Muscle layer of colon (tissue), 2 donors: Measurements from ENCODE around the gene ADAMTS2.

ENCODE experiments used
- H3K27ac ChIP-seq: one replicate; pipeline ENCODE4 v1.7.0; 2013; ENCODE audit warnings: low read depth, mild to moderate bottlenecking, low read length, moderate library complexity
- H3K27me3 ChIP-seq, 2 donors: one replicate each; pipeline ENCODE4 v1.7.0; 2013; ENCODE audit warnings: low read length in 2 of 2, mild to moderate bottlenecking in 2 of 2; ENCODE audit not compliant: insufficient read depth in 2 of 2, control insufficient read depth in 1 of 2
- H3K36me3 ChIP-seq: one replicate; pipeline ENCODE4 v1.7.0; 2013; ENCODE audit warnings: mild to moderate bottlenecking, low read length; ENCODE audit not compliant: insufficient read depth
- H3K4me1 ChIP-seq: one replicate; pipeline ENCODE4 v1.7.0; 2013; ENCODE audit warnings: mild to moderate bottlenecking, low read length; ENCODE audit not compliant: insufficient read depth
- H3K4me3 ChIP-seq, 2 donors: one replicate each; pipeline ENCODE4 v1.7.0; 2013; ENCODE audit warnings: low read length in 2 of 2, low read depth in 1 of 2, mild to moderate bottlenecking in 1 of 2, moderate library complexity in 1 of 2
- H3K9ac ChIP-seq: one replicate; pipeline ENCODE4 v1.7.0; 2013; ENCODE audit warnings: low read length
- H3K9me3 ChIP-seq: one replicate; pipeline ENCODE4 v1.7.0; 2013; ENCODE audit warnings: mild to moderate bottlenecking, low read length
- donor health status: abdominal sarcoma.
- donor health status: Adenocarcinoma of cecum.

The ADAMTS2 gene

DNA sequence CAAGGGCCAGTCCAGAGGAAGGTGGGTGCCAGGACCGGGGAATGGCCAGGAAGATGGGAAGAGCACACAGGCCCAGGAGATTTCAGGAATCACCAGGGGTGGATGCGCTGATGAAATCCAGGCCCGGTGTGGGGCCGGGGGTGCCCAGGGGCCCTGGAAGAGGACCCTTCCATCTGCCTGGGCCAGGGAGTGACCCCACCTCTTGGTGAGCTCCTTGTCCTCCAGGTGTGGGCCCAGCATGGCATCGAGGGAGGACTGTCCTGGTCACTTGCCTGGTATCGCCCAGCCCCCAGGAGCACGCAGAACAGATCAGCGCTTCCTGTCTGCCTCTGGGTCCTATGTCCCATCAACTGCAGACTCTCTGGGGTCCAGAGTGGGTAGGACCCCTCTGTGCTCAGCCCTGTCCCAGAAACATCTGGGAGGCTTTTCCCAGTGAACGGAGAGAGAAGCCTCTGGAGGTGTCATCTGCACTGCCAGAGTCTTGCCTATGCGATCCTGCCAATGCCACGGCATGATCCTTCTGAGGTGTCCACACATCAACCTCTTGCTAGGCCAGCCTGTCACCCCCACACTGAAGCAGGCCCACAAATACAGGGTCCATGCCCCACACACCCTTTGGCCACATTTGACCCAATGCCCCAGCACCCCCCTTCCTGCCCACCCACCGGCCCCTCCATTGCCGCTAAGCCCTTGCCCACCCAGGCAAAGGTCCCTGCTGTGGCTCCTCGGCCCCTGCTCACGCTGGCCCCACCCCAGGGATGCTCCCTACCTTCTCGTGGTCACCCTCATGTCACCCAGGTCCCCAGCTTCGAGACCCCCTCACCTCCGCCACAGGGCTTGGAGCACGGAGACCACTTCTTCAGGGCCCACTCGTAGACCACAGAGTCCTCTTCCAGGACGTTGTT lies 217.9 kb downstream of the ADAMTS2 start:
- Histone ChIP-seq H3K9ac (no peak overlapping the region), H3K27ac (no peak overlapping the region), H3K9me3 (no peaks in the 10 kb centered on the region), H3K27me3 (no peaks in the 10 kb centered on the region), H3K4me1 (no peaks in the 10 kb centered on the region), H3K4me3 (no peak overlapping the region), H3K36me3 (no peaks in the 10 kb centered on the region)

- Histone ChIP-seq H3K9me3 (no peaks in the 10 kb centered on the region), H3K36me3 (no peaks in the 10 kb centered on the region), H3K27ac (no peak overlapping the region), H3K4me1 (no peaks in the 10 kb centered on the region), H3K9ac (no peak overlapping the region), H3K27me3 (no peaks in the 10 kb centered on the region), H3K4me3 (no peak overlapping the region)
Measured at GRCh38 chr5:179126506-179126991, 218.7 kb downstream of the ADAMTS2 start.

- no peak overlapping the region for H3K27ac ChIP-seq
- no peaks in the 10 kb centered on the region for H3K4me1 ChIP-seq
- no peak overlapping the region for H3K9ac ChIP-seq
- H3K4me3 ChIP-seq, result no peak overlapping the region
- H3K9me3 ChIP-seq, result no peaks in the 10 kb centered on the region
- H3K27me3 ChIP-seq, result no peaks in the 10 kb centered on the region
- H3K36me3 ChIP-seq, result no peaks in the 10 kb centered on the region
Measured at GRCh38 chr5:179125789-179126505, 219.3 kb downstream of the ADAMTS2 start.

- no peak overlapping the region for H3K4me3 ChIP-seq
- no peaks in the 10 kb centered on the region for H3K4me1 ChIP-seq
- no peak overlapping the region for H3K9ac ChIP-seq
- H3K27ac ChIP-seq, result no peak overlapping the region
- H3K27me3 ChIP-seq, result no peaks in the 10 kb centered on the region
- H3K9me3 ChIP-seq, result no peaks in the 10 kb centered on the region
- no peaks in the 10 kb centered on the region for H3K36me3 ChIP-seq
Measured at GRCh38 chr5:179124853-179125788, 220.1 kb downstream of the ADAMTS2 start.

- H3K36me3 ChIP-seq, result no peaks in the 10 kb centered on the region
- no peak overlapping the region for H3K27ac ChIP-seq
- H3K9me3 ChIP-seq, result no peaks in the 10 kb centered on the region
Measured at GRCh38 chr5:179124273-179124852, 220.9 kb downstream of the ADAMTS2 start.

GRCh38 chr5:179123491-179124272 lies 221.6 kb downstream of the ADAMTS2 start:
- Histone ChIP-seq H3K4me3 (no peak overlapping the region), H3K9me3 (no peaks in the 10 kb centered on the region), H3K27me3 (no peaks in the 10 kb centered on the region), H3K4me1 (no peaks in the 10 kb centered on the region), H3K9ac (no peak overlapping the region), H3K36me3 (no peaks in the 10 kb centered on the region), H3K27ac (no peak overlapping the region)

More at GRCh38 chr5:179124273-179124852, 220.9 kb downstream of the ADAMTS2 start:
- H3K4me3 ChIP-seq, result no peak overlapping the region
- no peaks in the 10 kb centered on the region for H3K4me1 ChIP-seq
- H3K9ac ChIP-seq, result no peak overlapping the region
- H3K27me3 ChIP-seq, result no peaks in the 10 kb centered on the region

DNA sequence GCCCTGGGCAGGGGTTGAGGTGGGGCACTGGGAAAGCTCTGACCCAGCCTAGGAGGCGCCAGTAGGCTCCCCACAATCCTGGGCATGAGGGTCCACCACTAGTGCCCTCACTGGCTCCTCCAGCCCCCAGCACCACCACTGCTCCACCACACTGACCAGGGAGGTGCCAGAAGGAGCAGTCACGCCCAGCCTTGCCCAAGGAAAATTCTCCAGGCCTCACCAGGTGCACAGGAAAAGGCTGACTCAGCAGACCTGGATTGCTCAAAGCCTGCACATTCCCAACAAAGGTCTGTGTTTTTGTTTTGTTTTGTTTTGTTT lies 222.2 kb downstream of the ADAMTS2 start:
- H3K4me3 ChIP-seq, result no peak overlapping the region
- no peaks in the 10 kb centered on the region for H3K27me3 ChIP-seq
- H3K27ac ChIP-seq, result no peak overlapping the region
- H3K9me3 ChIP-seq, result no peaks in the 10 kb centered on the region
- no peaks in the 10 kb centered on the region for H3K4me1 ChIP-seq
- H3K36me3 ChIP-seq, result no peaks in the 10 kb centered on the region
- no peak overlapping the region for H3K9ac ChIP-seq

DNA sequence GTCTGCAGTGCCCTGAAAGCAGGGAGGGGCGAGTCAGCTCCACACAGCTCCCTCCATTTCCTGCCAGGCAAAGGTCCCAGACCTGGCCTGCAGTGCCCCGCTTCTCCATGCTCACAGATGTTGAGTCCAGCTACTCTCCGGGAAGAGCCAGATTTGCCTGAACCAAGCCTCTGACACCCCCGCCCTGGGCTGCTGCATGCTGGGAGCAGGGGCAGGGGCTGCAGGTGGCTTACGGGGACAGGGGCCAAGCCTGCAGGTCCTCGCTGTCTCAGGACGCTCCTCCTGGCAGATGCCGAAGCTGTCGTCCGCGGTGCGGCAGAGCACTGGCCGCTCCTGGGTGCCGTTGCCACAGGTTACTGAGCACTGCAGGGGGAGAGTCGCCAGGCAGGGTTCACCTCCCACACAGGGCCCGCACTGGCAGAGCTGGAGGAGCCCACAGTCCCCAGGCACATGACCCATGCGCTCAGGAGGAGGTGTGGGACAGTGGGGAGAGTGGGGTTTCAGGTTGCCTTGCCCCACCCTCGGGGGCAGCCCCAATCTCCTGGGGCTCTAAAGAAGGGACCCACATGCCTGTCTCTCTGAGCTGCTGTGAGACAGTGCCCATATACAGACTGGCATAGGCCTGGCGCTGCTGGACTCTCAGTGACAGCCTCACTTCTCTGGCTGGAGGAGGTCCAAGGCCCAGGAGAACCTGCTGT lies 222.7 kb downstream of the ADAMTS2 start:
- H3K27me3 ChIP-seq, result no peaks in the 10 kb centered on the region
- H3K9ac ChIP-seq, result no peak overlapping the region
- H3K36me3 ChIP-seq, result no peaks in the 10 kb centered on the region
- H3K9me3 ChIP-seq, result no peaks in the 10 kb centered on the region
- no peak overlapping the region for H3K4me3 ChIP-seq
- H3K27ac ChIP-seq, result no peak overlapping the region
- no peaks in the 10 kb centered on the region for H3K4me1 ChIP-seq

DNA sequence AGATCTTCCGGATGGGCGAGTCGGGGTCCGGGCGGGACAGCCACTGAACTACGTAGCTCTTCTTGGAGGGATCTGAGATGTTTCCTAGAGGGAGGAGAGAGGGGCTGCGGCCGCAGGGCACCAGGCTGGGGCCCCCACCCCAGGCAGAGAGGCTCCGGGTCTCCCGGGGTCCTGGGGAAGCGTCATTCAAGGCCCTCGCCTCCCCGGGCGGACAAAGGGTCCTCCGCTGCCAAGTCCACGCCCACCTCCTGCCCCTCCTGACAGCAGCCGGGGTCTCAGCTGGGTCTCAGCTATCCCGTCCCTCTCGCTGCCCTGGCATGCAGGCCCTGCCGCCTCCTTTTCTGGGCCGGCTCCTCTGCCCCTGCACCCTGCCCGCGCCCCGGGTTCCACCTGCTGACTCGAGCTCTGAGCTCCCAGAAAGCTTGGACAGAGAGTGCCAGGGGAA lies 223.6 kb downstream of the ADAMTS2 start:
- Histone ChIP-seq H3K27me3 (no peaks in the 10 kb centered on the region), H3K9ac (no peak overlapping the region), H3K27ac (no peak overlapping the region), H3K9me3 (no peaks in the 10 kb centered on the region), H3K4me3 (no peak overlapping the region), H3K36me3 (no peaks in the 10 kb centered on the region), H3K4me1 (no peaks in the 10 kb centered on the region)
